Right lobe of liver (tissue), 4 donors: ENCODE measurements around the gene HOXA10.

Experiments
- POLR2A ChIP-seq: fragments of 450-650 bp; IDR thresholded peaks from one replicate; pipeline ENCODE4 v1.6.1; 2017; ENCODE audit warnings: antibody characterized with exemption, mild to moderate bottlenecking
- TF ChIP-seq, protein P1 (sequence below), 4 donors: fragments of 200-600 bp in 3 of 4; fragments of 450-650 bp in 1 of 4; IDR thresholded peaks; one replicate each; pipeline versions ENCODE4 v1.5.1 to v1.8.0; 2016 to 2022; ENCODE audit warnings: antibody characterized with exemption in 4 of 4, mild to moderate bottlenecking in 2 of 4
- donor health status: DM: no; HTN: no; CAD: no.
- donor health status: DM: no; HTN: no; CAD: no.
- donor health status: DM: no; HTN: yes; CAD: no.

DNA sequence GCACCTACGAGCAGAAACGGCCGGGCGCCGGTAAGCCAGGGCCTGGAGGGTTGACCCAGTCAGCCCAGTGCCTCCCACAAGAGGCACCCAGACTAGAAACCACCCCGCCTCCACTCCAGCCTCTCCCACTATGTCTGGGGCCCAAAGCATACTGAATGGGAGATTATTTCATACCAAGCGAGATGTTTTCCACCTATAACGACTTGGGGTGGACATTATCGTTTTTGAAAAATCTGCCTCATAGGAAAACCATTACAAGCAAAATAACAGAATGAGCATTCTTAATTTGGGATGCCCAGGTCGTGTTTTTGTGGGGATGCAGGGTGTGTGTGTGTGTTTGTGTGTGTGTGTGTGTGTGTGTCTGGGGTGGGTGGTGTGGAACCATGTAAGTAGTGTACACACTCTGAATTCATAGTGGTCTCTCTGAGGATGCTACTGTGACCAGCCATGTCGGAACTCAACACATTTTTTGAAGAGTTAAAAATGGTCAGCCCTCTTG lies 28.2 kb downstream of the HOXA10 start:
- TF ChIP-seq, protein P1, sequence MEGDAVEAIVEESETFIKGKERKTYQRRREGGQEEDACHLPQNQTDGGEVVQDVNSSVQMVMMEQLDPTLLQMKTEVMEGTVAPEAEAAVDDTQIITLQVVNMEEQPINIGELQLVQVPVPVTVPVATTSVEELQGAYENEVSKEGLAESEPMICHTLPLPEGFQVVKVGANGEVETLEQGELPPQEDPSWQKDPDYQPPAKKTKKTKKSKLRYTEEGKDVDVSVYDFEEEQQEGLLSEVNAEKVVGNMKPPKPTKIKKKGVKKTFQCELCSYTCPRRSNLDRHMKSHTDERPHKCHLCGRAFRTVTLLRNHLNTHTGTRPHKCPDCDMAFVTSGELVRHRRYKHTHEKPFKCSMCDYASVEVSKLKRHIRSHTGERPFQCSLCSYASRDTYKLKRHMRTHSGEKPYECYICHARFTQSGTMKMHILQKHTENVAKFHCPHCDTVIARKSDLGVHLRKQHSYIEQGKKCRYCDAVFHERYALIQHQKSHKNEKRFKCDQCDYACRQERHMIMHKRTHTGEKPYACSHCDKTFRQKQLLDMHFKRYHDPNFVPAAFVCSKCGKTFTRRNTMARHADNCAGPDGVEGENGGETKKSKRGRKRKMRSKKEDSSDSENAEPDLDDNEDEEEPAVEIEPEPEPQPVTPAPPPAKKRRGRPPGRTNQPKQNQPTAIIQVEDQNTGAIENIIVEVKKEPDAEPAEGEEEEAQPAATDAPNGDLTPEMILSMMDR (IDR thresholded peaks at IDR 0.05), result no peak
- TF ChIP-seq POLR2A, result no peak
